HepG2 (cell line): Measurements from ENCODE around the gene JKAMP.

ENCODE experiments used
- CTCF ChIP-seq: sonication (generic); formaldehyde crosslinking; IDR thresholded peaks from 2 replicates; pipeline ENCODE4 v1.5.0; 2020; ENCODE audit warnings: mild to moderate bottlenecking, missing genetic modification reagents, moderate library complexity
- FOXC1 ChIP-seq: sonication (generic); formaldehyde crosslinking; IDR thresholded peaks from 2 replicates; pipeline ENCODE4 v1.8.0; 2022; ENCODE audit warnings: mild to moderate bottlenecking, missing genetic modification reagents, borderline replicate concordance
- FOXM1 ChIP-seq: sonication (generic); formaldehyde crosslinking; IDR thresholded peaks from 2 replicates; pipeline ENCODE4 v1.5.0; 2020; ENCODE audit warnings: missing genetic modification reagents
- MAX ChIP-seq: IDR thresholded peaks from 2 replicates; pipeline ENCODE4 v1.6.1; 2012; ENCODE audit warnings: inconsistent platforms
- PBX2 ChIP-seq: IDR thresholded peaks from 2 replicates; pipeline ENCODE4 v1.6.1; 2016; ENCODE audit warnings: control low read depth
- PLSCR1 ChIP-seq: sonication (generic); formaldehyde crosslinking; IDR thresholded peaks from 2 replicates; pipeline ENCODE4 v1.5.0; 2020; ENCODE audit warnings: missing genetic modification reagents, mild to moderate bottlenecking, borderline replicate concordance
- TSC22D2 ChIP-seq: sonication (generic); formaldehyde crosslinking; IDR thresholded peaks from 2 replicates; pipeline ENCODE4 v1.5.1; 2020; ENCODE audit warnings: missing genetic modification reagents, mild to moderate bottlenecking, borderline replicate concordance
- ZBTB21 ChIP-seq: sonication (generic); formaldehyde crosslinking; IDR thresholded peaks from 2 replicates; pipeline ENCODE4 v1.4.0; 2020; ENCODE audit warnings: missing genetic modification reagents
- ZMYM3 ChIP-seq: sonication (generic); formaldehyde crosslinking; IDR thresholded peaks from 2 replicates; pipeline ENCODE4 v1.5.1; 2020; ENCODE audit warnings: mild to moderate bottlenecking, missing genetic modification reagents
- ZNF558 ChIP-seq: sonication (generic); formaldehyde crosslinking; IDR thresholded peaks from 2 replicates; pipeline ENCODE4 v1.9.0; 2022; ENCODE audit warnings: mild to moderate bottlenecking, missing genetic modification reagents, borderline replicate concordance
- ZZZ3 ChIP-seq: sonication (generic); formaldehyde crosslinking; IDR thresholded peaks from 2 replicates; pipeline ENCODE4 v1.4.0; 2020; ENCODE audit warnings: missing genetic modification reagents, mild to moderate bottlenecking, borderline replicate concordance
- TF ChIP-seq, protein P1 (sequence below): IDR thresholded peaks from 2 replicates; pipeline ENCODE4 v1.6.1; 2012; ENCODE audit warnings: low read depth, low read length, improper control_type of control experiment
- TF ChIP-seq, protein P2 (sequence below): sonication (generic); formaldehyde crosslinking; conservative IDR thresholded peaks from 2 replicates; pipeline ENCODE4 v1.8.0; 2022; ENCODE audit warnings: missing genetic modification reagents

GRCh38 chr14:59492384-59492783 is 8.1 kb downstream of the JKAMP start:
- no peak for TF ChIP-seq PLSCR1 (CRISPR knock-in tag)
- no peak for TF ChIP-seq MAX
- no peak for TF ChIP-seq CTCF (CRISPR knock-in tag)
- TF ChIP-seq, protein P1, sequence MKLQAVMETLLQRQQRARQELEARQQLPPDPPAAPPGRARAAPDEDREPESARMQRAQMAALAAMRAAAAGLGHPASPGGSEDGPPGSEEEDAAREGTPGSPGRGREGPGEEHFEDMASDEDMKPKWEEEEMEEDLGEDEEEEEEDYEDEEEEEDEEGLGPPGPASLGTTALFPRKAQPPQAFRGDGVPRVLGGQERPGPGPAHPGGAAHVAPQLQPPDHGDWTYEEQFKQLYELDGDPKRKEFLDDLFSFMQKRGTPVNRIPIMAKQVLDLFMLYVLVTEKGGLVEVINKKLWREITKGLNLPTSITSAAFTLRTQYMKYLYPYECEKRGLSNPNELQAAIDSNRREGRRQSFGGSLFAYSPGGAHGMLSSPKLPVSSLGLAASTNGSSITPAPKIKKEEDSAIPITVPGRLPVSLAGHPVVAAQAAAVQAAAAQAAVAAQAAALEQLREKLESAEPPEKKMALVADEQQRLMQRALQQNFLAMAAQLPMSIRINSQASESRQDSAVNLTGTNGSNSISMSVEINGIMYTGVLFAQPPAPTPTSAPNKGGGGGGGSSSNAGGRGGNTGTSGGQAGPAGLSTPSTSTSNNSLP, result no peak
- no peak for TF ChIP-seq ZZZ3
- no peak for TF ChIP-seq FOXM1 (CRISPR knock-in tag)
- no peak for TF ChIP-seq ZBTB21 (CRISPR knock-in tag)
- TF ChIP-seq, protein P2, sequence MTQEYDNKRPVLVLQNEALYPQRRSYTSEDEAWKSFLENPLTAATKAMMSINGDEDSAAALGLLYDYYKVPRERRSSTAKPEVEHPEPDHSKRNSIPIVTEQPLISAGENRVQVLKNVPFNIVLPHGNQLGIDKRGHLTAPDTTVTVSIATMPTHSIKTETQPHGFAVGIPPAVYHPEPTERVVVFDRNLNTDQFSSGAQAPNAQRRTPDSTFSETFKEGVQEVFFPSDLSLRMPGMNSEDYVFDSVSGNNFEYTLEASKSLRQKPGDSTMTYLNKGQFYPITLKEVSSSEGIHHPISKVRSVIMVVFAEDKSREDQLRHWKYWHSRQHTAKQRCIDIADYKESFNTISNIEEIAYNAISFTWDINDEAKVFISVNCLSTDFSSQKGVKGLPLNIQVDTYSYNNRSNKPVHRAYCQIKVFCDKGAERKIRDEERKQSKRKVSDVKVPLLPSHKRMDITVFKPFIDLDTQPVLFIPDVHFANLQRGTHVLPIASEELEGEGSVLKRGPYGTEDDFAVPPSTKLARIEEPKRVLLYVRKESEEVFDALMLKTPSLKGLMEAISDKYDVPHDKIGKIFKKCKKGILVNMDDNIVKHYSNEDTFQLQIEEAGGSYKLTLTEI (CRISPR knock-in tag), result no peak
- no peak for TF ChIP-seq TSC22D2 (CRISPR knock-in tag)
- no peak for TF ChIP-seq FOXC1
- no peak for TF ChIP-seq ZNF558 (CRISPR knock-in tag)
- no peak for TF ChIP-seq ZMYM3 (CRISPR knock-in tag)
- TF ChIP-seq PBX2 (CRISPR knock-in tag), result no peak
